ENCODE measurements around the gene MIXL1.
"Not testable (repeated sequence)": the region's sequence is repeated elsewhere in the genome, so short reads cannot be mapped to it uniquely, and the experiment has no call there.

The MIXL1 gene

DNA sequence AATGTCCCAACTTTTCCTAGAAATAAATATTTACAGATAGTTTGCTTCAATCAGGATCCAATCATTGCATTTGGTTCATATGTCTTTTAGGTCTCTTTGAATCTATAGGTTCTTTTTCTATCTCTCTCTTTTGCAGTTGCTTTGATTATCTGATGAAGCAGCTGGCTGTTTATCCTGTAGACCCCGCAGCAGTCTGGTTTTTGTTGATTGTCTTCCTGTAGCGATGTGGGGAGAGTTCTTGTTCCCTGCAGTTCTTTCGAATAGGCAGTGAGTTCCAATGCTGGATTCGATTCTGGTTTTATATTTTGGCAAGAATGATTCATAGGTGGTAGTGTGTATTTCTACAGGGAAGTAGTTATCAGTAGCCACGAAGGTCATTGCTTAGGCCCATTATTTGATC is 7.4 kb upstream of the MIXL1 start:
- DNase-seq = no peak

DNA sequence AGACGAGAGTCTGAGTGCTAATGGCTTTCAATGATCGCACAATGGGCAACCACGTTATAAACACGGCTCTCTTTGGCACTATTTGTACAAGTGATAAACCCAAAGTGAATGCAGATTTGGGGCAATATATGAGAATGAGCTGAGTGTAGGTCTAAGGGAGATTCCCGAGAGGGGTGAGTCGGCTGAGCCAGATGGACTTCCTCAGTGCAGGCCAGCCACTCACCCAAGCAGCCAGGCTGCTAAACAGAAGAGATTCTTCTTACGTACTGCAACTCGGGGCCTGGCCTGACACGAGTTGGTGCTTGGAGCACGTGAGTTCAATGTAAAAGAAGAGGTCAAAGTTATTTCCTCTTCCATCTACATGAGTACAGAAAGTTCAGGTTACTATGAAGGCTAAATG is 6.2 kb upstream of the MIXL1 start:
- DNase-seq = no peak

DNA sequence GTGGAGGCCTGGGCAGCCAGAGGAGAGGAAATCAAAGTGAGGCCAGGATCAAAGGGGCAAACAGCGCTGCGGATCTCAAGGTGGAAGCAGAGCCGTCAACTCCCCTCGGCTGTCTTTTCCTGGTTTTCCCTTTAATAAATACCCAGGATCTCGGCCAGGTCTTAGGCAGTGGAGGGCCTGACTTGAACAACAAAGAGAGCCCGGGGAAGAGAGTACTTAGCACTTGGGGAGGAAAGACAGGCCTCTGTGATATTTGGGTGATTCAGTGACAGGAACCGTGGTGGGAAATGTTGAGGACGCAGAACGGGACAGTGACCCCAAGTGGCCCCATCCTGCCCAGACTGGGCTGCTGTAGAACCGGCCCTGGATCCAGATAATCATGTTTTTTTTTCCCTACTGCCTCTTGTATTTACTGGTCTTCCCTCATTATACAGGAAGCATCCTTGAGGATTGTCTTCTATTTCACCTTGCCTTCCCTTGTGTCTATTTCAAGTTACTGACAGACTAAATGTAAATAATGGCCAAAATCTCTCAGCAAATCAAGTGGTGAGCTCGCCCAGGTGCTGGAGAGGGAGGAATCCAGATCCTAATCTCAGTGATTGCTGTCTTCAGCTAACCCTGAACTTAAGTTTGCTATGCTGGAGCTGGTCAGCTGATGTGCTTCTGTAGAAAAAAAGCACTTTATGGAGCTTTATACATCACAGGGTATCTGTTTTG is 2.8 kb upstream of the MIXL1 start:
- no peak for DNase-seq

DNA sequence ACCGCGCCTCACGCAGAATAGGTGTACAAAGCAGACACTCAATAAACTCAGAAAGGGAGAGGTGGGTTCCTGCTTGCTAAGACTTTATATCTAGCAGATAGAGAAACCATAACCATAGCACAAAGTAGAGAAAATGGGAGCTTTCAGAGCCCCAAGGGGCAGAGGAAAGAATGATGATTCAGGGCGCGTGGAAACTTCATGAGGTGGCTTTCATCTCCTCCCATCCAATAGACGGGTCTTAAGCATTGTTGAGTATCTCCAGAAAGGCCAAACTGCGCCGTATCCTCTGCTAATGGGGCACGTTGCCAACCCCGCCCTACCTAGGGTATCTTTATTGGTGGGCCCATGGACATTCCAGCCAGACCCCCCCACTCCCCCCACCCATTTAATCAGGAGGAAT is 778 bp upstream of the MIXL1 start:
- DNase-seq = no peak

DNA sequence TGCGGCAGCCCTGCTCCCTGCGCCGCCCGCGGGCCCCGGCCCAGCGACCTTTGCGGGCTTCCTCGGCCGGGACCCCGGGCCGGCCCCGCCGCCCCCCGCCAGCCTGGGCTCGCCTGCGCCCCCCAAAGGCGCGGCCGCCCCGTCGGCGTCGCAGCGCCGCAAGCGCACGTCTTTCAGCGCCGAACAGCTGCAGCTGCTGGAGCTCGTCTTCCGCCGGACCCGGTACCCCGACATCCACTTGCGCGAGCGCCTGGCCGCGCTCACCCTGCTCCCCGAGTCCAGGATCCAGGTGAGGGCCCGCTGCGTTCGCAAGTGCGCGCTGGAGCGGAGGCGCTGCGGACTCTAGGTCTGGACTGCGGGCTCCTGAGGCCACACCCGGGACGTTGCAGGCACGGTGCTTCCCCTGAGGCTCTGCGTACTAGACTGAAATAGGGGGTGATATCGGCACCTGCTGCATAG is 351 bp downstream of the MIXL1 start:
- DNase-seq = peak in 1 of 2 experiments; percentile 44

DNA sequence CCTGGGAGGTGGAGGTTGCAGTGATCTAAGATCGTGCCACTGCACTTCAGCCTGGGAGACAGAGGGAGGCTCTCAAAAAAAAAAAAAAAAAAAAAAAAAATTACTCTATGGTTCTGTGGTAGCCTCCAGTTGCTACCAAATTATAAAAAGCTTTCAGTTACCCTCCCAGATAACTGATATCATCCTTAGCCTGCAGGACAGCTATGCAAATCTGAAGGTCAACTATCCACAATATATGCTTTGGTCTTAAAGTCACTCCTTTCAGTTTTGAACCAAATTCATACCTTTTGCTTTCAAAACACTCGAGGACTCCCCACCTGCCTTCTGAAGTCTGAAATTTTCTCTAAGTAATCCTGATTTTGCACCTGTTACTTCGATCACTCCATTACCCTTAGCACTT is 3.1 kb downstream of the MIXL1 start:
- no peak for DNase-seq

DNA sequence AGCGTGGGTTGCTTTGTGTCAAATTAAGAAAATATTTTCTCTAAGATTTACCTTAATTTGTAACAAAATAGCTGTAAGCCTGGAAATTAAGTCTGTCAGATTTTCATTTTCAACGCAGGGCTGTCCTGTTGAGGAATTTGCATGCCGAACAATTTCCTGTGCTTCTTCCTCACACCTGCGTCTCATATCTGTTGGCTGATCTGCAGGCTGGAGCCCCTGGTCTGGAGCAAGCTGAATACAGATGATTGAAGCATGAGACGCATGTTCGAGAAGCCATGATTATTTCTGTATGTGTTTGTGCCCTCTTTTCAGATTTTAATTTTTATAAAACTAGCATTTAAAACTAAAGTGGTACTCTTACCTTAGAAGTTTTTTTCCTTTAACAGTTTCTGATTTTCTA is 9.8 kb downstream of the MIXL1 start:
- peak; percentile 64 to 65 for DNase-seq

DNA sequence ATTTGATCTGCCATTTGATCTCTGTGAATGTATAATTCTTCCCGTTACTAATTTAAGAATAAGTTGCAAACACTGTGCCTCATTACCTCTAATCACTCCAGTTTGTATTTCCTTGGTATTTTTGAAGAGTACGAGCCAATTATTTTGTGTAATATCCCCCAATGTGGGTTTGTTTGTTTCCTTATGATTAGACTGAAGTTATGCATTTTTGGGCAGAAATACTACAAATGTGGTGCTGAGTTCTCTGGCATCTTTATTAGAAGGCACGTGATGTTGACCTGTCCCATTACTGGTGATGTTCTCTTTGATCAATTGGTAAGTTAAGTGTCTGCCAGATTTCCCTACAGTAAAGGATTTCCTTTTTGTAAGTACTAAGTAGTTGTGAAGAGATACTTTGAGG is 10.3 kb downstream of the MIXL1 start:
- no peak for DNase-seq

DNA sequence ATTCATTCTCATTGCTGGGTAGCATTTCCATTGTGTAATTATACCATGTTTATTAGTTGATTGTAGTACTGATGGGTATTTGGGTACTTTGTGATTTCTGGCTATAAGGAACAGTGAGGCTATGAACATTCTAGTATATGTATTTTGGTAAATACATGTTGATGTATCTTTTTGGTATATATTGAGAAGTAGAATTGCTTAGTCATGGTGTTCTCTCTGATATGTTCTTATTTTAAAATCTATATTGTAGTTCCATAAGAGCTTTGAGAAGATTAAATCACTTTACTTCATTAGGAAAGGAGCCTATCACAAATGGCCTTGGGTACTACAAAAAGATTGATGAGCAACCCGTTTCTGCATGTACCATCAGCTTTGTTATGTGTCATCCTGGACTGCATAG is 13.4 kb downstream of the MIXL1 start:
- DNase-seq = no peak

DNA sequence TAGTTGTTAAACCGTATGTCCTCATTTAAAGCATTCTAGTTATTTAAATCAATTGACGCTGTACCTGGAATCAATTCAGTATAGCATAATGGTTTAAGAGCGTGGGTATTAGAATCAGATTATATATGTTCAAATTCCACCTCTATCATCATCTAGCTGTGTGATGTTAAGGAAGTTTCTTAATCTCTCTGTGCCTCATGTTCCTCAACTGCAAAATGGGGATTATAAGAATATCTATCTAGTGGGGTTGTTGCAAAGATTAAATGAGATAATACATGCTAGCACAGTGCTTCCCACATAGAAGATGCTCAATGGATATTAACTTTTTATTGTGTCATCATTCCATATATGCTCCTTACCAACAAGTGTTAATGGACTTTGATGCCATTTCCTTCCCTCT is 16.0 kb downstream of the MIXL1 start:
- DNase-seq = no peak

DNA sequence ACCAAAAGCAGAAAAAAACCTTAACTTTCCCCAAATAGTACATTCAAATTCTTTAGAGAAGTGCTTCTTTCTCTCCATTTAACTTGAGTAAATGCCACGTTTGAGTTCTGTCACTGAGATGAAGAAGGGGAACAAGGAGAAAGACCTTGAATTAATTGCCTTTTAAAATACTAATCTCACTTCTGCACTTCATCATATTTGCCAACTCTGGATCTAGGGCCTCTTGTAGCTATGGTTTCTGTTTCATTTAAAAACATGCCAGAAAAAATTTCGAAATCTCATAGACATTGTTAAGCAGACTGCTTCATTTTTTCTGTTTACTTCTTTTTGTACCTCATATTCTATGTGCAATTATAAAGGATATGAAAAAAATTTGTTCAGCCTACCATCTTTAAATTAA is 24.6 kb downstream of the MIXL1 start:
- no peak for DNase-seq

DNA sequence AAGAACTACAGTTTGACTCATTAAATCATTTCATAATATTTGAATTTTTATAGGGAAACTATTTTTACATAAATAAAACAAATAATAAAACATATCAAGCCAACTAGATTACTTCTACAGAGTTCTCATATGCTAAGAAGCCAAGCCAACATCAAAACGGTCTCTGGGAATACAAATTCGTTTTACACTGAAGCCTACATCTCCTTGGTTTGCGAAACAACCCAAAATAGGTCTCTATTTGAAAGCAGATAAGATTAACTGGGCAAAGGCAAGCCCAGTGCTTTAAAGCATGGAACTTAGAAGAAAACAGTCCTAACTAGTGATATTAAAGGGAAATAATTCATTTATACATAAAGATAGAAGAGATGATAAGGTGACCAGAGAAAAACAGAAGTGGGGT is 25.3 kb downstream of the MIXL1 start:
- DNase-seq = no peak

DNA sequence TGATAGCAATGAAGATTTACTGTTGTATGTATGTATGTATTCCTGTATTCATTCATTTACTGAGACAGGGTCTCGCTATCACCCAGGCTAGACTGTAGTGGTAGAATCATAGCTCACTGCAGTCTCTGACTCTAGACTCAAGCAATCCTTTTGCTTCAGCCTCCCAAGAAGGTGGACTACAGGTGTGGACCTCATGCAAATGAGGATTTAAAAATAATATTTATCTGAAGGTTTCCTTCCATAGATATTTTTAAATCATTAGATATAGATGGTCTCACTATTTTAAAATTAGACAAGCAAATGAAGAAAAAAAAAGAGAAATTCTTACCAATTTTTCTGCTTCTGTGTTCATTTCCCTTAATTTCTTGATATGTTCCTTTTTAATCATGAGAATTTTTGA is 27.0 kb downstream of the MIXL1 start:
- no peak for DNase-seq

DNA sequence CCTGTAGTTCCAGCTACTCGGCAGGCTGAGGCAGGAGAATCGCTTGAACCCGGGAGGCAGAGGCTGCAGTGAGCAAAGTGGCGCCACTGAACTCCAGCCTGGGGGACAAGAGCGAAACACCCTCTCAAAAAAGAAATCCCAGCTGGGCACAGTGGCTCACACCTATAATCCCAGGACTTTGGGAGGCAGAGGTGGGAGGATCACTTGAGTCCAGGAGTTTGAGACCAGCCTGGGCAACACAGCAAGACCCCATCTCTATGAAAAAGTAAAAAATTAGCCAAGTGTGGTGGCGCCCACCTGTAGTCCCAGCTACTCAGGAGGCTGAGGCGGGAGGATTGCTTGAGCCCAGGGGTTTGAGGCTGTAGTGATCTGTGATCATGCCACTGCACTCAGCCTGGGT is 29.4 kb downstream of the MIXL1 start:
- not testable (repeated sequence) for DNase-seq

DNA sequence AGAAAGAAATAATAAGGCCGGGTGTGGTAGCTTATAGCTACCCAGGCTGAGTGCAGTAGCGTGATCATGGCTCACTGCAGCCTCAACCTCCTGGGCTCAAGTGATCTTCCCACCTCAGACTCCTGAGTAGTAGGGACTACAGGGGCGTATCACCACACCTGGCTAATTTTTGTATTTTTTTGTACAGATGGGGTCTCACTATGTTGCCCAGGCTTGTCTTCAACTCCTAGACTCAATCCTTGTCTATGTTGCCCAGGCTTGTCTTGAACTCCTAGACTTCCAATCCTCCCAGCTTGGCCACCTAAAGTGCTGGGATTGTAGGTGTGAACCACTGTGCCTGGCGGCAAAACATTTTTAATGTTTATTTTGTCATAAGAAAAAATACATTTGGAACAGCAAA is 30.5 kb downstream of the MIXL1 start:
- DNase-seq = no peak

DNA sequence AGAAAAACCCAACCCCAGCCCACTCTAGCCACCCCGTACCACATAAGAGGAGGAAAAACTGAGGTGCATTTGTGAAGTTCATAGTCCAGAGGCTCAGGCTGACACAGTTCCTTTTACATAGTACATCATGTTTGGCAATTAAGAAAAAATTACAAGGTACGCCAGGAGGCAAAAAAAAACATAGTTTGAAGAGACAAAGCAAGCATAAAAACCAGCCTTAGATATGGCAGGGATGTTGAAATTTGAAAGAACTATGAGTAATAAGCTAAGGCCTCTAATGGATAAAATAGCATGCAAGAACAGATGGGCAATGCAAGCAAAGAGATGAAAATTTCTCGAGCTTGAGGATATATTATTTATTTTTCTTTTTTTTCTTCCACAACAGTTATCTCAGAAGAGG is 31.9 kb downstream of the MIXL1 start:
- no peak for DNase-seq

DNA sequence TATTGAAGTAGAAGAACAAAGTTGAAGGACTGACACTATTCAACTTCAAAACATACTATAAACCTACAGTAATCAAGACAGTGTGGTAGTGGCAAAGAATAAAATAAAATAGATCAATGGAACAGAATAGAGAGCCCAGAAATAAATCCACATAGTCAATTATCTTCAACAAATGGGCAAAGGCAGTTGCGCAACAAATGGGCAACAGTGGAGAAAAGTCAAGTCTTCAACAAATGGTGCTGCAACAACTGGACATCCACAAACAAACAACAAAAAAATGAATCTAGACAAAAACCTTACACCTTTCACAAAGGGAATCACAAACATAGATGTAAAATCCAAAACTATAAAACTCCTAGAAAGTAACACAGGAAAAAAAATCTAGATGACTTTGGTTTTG is 38.4 kb downstream of the MIXL1 start:
- no peak for DNase-seq

DNA sequence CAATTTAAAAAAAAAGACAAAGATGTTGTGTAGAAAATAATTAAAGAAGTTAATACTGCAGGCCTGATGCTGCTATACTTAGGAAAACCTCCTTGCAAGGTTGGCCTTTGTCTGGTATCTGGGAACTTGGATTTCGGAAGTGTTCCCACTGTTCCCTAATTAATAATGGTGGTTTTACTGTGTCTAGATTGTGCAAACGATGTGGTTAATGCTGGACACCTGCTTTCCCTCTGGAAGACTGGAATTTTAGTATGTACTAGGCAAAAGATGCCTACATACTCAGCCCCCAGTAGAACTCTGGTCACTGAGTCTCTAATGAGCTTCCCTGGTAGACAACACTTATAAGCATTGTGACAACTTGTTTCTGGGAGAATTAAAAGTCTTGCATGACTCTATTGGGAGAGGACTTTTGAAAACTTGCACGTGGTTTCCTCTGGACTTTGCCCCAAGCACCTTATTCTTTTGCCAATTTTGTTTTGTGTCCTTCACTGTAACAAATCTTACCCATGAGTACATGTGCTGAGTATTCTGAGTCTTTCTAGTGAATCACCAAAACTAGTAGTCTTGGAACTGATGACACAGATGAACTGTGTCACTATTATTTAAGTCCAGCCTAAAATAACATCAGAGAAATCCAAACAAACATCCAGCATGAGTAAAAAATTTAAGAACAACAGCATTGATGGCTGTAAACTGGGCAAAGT is 45.1 kb downstream of the MIXL1 start:
- DNase-seq = peak in 1 of 2 experiments; percentile 0

DNA sequence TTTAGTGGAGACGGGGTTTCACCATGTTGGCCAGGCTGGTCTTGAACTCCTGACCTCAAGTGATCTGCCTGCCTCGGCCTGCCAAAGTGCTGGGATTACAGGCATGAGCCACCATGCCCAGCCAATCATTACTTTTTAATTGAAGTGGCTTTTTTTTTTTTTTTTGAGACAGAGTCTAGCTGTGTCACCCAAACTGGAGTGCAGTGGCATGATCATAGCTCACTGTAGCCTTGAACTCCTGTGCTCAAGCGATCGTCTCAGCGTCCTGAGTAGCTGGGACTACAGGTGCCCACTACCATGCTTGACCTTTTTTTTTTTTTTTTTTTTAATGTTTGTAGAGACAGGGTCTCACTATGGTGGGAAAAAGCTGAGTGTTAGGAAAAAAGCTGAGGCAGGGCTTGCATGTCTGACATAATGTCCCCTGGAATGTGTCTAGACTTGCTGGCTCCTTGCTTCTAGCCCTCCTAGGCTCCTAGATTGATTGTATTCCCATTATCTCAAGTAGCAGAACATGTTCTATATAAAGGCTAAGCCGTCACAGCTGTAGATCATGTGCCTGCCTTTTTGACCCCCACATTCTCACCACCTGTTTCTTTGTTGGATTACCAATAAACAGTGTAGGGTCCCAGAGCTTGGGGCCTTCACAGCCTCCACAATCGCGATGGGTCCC is 48.9 kb downstream of the MIXL1 start:
- not testable (repeated sequence) for DNase-seq

DNA sequence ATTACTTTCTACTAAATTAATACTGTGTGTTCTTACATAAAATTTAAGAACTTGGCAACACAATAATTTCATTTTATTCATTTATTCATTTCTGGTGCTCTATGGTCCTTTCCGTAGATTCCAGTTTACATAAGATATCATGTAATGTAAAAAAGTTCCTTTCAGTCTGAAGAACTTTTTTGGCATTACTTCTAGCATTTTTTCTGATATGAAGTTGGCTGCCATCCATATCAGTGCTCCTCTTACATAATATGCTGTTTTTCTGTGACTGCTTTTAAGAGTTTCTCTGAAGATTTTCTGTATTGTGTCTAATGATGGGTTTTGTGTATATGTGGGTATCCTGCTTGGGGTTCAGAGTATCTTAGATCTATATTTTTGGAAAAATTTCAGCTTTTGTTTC is 50.7 kb downstream of the MIXL1 start:
- no peak for DNase-seq

DNA sequence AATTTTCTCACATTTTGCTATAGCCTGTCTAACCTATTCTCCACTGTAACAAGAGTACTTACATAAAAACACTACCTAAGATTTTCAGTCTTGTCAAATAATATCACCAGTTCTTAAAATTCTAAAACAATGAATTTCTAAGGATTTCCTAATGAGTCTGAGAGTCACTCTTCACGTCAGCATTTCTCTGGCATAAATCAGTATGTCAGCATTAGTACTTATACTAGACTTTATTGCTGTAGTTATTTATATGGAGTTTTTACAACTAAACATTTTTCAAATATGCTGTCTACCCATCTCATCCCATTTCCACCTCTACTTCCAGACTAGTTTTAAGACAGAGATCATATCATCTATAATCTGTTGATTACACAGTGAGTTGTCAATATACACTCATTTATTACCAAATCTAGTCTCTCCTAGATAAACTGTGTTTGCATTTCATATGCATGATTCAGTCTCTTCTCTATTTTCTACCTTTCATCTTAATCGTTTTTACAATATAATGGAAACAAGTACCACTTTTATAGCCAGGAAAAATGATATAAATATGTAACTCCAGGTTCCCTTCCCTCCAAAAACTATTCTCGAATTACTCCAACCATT is 52.7 kb downstream of the MIXL1 start:
- no peak for DNase-seq
